ENCODE data around the gene ATP2B3.

DNA sequence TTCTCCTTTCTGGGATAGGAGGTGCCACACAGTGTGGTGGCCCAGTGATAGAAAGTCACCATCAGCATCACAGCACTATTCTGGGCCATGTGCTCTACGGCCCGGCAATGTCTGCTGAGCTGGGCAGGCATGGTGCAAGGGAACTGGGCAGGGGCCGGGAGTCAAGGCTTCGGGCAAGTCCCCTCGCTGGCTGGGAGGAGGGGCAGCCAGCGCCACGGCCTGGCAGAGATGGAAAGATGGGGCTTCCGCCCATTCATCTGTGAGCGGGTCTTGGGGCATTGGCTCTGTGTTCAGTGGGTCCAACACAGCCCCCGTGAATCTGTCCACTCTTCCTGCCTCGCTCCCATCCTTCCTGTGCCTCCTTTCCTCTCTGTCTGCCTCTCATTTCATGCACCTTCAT lies 7.1 kb upstream of the ATP2B3 start:
- TF ChIP-seq, protein P1, sequence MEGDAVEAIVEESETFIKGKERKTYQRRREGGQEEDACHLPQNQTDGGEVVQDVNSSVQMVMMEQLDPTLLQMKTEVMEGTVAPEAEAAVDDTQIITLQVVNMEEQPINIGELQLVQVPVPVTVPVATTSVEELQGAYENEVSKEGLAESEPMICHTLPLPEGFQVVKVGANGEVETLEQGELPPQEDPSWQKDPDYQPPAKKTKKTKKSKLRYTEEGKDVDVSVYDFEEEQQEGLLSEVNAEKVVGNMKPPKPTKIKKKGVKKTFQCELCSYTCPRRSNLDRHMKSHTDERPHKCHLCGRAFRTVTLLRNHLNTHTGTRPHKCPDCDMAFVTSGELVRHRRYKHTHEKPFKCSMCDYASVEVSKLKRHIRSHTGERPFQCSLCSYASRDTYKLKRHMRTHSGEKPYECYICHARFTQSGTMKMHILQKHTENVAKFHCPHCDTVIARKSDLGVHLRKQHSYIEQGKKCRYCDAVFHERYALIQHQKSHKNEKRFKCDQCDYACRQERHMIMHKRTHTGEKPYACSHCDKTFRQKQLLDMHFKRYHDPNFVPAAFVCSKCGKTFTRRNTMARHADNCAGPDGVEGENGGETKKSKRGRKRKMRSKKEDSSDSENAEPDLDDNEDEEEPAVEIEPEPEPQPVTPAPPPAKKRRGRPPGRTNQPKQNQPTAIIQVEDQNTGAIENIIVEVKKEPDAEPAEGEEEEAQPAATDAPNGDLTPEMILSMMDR (IDR thresholded peaks at IDR 0.05; ENCODE audit: insufficient read depth, low read length, poor library complexity, severe bottlenecking): no peak
- no peak for TF ChIP-seq EZH2phosphoT487 (conservative IDR thresholded peaks at IDR 0.05; ENCODE audit: low read length)

Data from SU-DHL-6 (cell line).